COLO668 (cell line): ENCODE data around the gene WTAP.
"Not testable (repeated sequence)": the region's sequence is repeated elsewhere in the genome, so short reads cannot be mapped to it uniquely, and the experiment has no call there.

Experiments used
- DNase-seq: peaks from one replicate; lab custom pipeline; 2025; ENCODE audit not compliant: unreplicated experiment; lab: John Stamatoyannopoulos, UW

The WTAP gene

DNA sequence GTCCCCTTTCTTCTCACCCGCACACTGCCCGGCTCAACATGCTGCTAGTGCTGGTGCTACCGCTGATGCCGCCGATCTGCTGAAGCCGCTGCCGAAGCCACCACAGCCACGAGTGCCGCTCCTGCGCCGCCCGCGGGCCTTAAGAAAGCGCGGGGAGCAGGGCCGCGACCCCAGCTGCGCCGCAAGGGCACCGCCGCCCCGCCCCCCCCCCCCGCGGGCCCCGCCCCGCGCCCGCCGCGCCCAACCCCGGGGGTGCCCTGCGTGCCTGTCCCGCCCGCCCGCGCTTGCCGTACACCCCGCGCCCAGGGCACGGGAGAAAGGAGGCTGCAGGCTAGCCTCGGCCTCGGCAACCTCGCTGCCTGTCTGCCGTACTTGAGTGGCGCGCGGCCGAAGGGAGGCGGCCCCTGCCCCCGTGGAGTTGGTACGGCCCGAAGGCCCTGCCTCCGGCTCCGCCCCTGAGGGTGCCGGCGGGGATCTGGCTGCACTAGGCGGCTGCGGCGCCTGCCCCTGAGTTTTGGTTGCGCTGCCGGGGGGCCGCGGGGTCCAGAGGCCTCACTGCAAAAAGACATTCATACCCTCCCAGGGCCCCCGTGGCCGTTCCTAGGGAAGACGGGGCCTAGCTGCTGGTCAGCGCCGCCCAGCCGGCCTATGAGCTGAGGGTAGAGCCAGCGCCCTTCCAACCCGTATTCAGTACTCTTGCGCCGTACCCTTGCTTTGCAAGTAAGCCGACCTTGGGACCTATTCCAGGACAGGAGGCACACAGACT is 34.0 kb upstream of the WTAP start, which contains the start of gene SOD2:
SOD2 (minus strand) TSS at position 114 of the 766 bp plus-strand sequence; CDS start at position 40, 74 bp downstream.
- DNase-seq, result peak; percentile 81

DNA sequence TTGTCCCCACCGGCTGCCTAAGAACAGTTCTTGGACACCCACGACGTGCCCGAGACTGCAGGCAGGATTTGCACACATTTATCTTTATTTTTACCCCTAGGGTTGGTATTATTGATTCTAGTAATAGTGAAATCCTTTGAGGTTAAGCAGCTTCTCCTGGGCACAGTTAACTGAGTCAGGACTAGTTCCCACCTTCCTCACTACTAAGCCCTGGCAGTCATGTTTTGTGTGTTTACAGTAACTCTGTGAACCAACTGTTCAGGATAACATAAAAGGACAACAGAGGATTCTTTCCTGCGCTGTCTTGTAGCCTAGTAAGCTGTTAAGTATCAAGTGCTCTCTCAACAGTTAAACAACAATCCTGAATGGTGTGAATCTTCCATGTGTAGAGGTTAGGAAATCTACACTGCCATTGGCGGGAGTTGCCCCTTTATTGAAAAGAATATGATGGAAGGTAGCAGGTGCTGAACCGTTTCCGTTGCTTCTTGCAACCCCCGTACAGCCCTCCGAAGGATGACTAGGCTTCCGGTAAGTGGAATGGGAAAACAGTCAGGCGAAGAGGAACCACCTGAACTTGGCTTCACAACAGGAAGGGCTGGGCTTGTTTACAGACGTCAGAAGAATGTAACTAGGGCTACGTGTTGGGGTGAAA is 33.3 kb upstream of the WTAP start:
- peak; percentile 27 for DNase-seq

DNA sequence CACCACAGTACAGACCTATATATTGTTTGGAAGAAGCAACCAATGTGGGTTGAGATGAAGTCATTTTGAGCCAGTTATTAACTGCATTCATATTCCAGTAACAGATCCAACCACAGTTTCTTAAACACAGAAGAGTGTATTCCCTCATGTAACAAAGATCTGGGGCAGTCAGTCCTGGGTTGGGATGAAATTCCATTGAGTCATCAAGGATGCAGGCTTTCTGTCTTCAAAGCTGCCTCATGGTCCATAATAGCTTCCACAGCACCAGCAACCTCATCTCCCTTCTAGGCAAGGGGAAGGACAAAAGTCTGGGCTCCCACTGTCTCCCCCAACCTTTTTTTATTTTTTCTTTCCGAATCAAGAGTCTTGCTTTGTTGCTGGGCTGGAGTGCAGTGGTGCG is 31.3 kb upstream of the WTAP start:
- DNase-seq, result no peak

DNA sequence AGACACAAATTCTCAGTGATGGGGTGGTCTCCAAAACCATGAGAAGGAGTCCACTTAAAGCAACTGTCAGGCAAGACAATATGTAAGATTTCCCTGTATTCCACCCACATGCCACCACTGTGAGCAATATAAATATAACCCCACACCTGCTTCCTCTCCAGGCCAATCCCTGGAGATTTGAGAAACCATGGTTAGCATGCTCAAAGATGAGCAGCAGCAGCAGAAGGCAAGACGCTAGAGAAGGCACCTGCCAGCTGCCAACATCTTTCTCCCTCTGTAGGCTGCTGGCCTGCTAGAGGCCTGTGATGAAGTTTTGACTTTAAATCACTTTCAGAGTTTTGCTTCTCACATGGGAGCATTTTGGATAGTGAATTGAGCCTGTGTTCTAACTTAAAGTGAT is 26.3 kb upstream of the WTAP start:
- DNase-seq, result no peak

DNA sequence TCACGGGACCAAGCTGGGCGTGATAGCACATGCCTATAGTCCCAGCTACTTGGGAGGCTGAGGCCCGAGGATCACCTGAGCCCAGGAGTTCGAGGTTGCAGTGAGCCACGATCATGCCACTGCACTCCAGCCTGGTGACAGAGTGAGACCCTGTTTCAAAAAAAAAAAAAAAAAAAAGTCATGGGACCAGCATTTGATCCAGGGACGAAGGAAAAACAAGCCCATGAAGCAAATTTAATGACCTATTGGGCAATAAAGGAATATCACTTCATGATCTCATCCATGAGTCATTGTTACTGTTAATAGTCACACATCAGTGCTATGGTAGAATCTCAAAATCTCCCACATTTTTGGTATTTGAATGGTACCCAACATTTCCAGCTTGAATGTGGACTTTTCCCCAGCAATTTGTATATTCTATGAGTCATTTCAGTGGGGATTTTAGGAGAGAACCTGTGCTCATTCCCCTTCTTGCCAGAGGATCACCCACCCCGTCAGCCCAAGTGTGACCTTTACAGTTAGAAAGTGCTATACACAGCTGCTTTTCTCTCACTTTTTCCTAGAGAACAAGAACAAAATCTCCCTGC is 25.8 kb upstream of the WTAP start:
- no peak for DNase-seq

DNA sequence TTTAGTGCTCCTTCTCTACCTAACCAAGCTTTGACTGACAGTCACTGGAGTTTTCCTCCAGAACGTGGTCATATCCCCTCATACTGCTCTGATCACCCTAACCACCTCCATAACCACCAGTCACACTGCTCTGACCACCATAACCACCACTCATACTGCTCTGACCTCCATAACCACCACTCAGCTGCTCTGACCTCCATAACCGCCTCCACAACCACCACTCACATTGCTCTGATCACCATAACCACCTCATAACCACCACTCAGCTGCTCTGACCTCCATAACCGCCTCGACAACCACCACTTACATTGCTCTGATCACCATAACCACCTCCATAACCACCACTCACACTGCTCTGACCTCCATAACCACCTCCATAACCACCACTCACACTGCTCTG is 16.7 kb upstream of the WTAP start:
- not testable (repeated sequence) for DNase-seq

DNA sequence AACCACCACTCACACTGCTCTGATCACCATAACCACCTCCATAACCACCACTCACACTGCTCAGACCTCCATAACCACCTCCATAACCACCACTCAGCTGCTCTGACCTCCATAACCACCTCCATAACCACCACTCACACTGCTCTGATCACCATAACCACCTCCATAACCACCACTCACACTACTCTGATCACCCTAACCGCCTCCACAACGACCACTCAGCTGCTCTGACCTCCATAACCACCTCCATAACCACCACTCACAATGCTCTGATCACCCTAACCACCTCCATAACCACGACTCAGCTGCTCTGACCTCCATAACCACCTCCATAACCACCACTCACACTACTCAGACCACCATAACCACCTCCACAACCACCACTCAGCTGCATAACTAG is 14.9 kb upstream of the WTAP start:
- not testable (repeated sequence) for DNase-seq

DNA sequence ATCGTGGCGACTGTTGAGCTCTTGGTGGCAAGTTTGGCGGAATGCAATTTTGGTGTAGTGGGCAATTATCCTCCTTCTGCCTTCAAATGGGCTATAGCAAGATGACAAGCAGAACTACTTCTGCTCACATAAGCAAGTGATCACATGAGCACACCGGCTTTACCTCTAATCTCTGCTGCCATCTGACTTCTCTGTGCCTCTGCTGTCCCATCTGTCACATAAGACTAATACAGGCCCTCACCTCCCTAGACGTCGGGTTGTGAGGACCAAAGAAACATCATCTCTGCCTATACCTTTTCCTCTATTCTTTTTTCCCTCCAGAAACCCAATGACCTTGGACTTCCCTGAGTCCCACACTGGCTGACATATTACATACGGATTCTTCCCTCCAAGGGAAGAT is 13.3 kb upstream of the WTAP start:
- no peak for DNase-seq

DNA sequence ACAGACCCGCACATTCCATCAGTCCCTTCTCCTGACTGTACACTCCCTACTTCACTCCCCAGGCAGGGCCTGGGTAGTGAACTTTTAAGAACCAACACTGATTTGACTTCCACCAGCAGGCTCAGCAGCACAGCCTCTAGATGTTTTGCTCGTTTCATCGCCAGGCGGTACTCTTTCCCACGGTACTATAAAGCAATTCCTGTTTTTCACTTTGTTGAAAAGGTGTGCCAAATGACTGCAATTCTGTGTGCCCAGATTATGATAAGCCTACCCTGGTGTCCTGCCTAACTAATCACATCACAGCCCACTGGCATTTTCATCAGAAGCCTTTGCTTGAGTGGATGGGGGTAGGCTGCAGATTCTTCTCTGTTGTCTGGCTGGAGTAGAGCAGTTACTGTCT is 12.9 kb upstream of the WTAP start:
- no peak for DNase-seq

DNA sequence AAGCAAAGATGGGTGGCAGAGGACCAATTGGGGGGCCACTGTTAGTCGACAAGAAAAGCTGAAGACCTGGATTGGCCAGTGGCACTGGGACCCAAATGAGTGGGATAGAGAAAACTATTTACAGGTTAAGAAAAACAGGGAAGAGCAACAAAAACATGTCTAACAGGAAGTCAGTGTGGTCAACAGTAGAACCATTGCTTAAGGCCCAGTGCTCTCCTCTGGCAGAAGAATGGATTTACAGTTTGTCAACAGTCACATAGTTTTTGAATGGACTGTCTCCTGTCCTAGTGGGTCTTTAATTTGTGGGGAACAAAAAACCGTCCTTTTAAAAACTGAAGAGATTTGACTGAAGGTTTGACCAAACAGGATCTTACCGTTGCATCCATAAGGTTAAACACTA is 12.1 kb upstream of the WTAP start:
- no peak for DNase-seq

DNA sequence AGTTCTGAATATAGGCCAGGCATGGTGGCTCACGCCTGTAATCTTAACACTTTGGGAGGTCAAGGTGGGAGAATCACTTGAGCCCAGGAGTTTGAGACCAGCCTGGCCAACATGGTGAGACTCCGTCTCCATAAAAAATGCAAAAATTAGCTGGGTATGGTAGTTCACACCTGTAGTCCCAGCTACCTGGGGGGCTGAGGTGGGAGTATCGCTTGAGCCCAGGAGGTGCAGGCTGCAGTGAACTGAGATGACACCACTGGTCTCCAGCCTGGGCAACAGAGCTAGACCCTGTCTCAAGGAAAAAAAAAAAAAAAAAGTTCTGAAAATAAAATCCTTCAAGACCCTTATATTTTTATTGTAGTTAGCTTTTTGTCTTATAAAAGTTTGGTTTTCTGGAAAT is 11.7 kb upstream of the WTAP start:
- no peak for DNase-seq

DNA sequence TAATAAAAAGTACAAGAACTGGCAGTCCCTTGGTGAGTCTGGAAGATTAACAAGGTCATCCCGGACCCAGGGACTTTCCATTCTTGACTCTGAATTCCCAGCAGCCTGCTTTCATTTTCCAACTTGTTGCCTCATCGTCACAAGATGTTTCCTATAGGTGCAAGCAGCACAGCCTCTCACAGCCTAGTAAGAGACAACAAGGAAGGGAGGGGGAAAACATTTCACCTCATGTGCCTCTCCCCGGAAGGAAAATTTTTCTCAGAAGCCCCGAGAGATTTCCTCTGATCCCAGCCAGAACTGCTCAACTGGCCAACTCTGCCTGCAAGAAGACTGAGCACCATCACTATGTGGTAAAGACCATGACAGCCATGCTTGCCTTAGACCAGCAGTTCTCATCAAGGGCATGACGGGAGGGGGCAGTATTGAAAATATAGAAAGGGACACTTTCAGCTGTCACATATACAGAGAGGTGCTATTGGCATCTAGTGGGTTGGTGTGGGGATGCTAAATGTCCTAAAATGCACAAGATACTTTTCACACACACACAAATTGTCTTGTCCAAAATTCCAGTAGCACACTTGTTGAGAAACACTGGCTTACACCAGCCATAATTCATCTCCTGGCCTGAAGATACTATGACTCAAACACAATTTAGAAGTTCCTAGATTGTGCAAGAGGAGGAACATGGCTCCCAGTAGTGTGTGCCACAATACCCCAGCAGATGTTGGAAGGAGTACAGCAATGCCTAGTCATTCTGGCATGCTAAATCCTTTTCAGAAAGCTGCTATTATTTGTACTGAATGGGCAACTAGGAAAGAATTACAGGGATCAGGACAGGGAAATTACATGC is 10.8 kb upstream of the WTAP start:
- no peak for DNase-seq

DNA sequence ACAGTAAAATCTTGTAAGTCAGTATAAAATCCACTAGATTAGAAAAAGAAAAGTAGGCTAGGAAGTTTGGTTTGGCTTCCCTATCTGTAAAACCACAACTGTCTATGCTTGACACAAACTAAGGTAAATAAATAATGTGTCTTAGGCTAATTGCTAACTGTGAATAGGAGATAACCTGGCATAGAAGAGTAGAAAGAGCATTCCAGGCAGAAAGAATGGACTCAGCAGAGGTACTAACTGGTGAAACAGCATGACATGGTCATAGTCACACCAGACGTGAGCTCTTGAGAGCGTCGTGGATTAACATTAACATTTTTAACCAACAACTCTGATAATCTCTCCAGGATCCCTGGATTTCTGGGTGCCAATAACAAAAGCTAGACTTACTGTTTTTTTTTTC is 8.7 kb upstream of the WTAP start:
- DNase-seq, result no peak

DNA sequence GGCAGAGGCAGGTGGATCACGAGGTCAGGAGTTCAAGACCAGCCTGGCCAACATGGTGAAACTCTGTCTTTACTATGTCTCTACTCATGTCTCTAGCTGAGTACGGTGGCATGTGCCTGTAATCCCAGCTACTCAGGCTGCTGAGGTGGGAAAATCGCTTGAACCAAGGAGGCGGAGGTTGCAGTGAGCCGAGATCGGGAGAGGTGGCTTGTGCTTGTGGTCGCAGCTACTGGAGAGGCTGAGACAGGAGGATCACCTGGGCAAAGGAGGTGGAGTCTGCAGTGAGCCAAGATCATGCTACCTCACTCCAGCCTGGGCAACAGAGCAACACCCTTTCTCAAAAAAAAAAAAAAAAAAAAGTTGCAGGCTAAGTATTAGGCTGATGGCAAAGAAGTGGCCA is 8.0 kb upstream of the WTAP start:
- no peak for DNase-seq

DNA sequence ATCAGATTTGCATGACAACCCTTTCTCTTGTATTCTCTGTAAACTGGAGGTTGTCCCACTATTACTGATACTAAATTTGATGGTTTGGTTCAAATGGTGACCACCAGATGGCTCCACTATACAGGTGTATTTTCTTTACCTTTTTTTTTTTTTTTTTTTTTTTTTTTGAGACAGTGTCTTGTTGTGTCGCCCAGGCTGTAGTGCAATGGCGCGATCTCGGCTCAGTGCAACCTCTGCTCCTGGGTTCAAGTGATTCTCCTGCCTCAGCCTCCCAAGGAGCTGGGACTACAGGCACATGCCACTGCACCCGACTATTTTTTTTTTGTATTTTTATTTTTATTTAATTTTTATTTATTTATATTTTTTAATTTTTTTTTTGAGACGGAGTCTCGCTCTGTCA is 6.6 kb upstream of the WTAP start:
- peak; percentile 11 for DNase-seq

DNA sequence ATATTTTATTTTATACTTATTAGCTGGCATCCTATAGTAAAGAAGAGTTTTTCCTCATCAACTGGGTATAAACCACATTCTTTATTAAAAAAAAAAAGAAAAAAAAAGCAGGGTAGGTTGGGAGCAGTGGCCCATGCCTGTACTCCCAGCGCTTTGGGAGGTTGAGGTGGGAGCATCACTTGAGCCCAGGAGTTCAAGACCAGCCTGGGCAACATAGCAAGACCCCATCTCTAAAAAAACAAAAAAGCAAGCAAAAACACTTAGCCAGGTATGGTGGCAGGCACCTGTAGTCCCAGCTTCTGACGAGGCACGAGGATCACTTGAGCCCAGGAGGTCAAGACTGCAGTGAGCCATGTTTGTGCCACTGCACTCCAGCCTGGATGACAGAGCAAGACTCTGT is 5.3 kb upstream of the WTAP start:
- DNase-seq, result not testable (repeated sequence)

DNA sequence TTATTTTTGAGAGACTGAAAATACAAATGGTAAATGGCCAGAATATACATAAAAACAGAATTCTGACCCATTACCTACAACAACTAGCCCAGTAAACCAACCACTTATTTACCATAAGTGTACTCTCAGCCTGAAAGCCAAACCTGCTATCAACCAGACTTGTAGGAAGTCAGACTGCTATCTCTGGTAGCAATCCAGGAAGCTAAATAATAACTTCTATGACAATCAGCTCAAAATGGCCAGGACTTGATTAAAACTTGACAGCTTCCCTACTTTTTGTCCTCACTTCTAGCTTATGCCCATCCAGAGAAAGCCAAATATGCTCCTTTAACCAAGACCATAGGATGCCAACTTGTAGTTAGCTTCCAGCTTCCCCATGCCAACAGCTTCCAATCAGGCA is 4.7 kb upstream of the WTAP start:
- no peak for DNase-seq

DNA sequence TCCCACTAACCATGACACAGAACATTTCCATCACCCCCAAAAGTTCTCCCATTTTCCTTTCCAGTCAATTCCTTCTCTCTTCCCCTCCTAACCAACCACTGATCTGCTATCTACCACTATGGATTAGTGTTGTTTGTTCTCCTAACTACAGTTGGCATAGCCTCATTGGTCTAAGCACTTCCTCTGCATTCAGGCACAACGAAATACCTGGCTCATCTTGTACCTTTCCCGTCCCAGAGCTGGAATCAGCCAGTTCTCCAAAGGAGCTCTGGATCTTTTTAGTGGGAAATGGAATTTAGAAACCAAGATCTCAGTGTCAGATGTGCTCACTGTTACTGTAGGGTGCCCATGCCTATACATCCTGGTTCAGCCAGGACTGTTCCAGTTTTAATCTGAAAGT is 4.0 kb upstream of the WTAP start:
- no peak for DNase-seq

DNA sequence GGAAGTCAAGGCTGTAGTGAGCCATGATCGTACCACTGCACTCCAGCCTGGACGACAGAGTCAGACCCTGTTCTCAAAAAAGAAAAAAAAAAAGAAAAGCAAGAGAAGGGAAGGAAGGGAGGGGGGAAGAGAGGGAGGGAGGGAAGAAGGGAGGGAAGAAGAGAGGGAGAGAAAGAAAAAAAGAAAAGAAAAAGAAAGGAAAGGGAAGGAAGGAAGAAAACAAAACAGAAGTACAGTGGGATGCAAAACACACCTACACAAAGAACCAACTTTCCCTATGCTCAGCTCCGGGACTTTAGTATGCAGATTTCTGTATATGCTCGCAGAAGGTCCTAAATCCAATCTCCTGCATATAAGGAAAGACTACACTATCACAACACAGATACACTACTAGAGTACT is 2.5 kb upstream of the WTAP start:
- no peak for DNase-seq

DNA sequence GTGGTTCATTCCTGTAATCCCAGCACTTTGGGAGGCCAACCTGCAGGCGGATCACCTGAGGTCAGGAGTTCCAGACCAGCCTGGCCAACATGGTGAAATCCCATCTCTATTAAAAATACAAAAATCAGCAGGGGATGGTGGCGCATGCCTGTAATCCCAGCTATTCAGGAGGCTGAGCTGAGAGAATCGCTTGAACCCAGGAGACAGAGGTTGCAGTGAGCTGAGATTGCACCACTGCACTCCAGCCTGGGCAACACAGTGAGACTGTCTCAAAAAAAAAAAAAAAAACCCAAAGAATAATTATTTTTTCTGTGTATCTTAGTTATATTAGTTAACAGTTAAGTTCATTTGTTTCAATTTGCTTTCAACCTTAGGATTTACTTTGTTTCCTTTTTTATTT is 2.1 kb upstream of the WTAP start:
- not testable (repeated sequence) for DNase-seq

DNA sequence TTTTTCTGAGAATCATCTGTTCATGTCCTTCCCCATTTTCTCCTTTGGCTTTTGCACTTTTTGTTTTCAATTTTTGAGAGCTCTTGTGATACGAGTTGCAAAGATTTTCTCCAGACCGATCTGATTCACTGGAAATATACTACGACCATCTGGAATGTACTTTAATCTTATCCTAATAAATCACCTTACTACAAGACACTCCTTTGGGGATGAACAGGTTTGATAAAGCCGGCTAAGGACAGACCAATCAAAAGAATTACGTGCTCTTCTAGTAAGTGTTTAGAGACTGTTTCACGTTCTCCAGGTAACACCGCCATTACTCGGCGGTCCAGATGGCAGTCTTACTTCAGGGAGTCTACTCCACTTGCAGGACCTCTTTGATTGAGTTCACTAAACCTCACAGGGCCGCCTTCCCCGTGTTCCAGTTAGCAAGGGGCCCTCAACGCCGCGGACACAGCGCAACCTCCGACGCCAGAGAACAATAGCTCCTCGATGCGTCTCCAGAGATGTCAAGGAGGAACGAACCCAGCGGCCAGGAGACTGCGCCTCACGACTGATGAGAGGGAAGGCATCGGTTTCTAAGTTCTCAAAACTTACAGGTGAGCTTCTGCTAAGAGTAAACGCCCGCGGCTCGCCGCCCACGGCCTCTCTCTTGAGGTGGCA is 920 bp upstream of the WTAP start:
- DNase-seq, result no peak
